ENCODE results near the gene TBC1D7. TPM values are rescaled to one million over a fixed set of nuclear protein-coding genes. Genes with fewer than 3 reads are reported as not detected.

The TBC1D7 gene
- total RNA-seq, 1 donor from 2014 or later: 79.5 TPM

DNA sequence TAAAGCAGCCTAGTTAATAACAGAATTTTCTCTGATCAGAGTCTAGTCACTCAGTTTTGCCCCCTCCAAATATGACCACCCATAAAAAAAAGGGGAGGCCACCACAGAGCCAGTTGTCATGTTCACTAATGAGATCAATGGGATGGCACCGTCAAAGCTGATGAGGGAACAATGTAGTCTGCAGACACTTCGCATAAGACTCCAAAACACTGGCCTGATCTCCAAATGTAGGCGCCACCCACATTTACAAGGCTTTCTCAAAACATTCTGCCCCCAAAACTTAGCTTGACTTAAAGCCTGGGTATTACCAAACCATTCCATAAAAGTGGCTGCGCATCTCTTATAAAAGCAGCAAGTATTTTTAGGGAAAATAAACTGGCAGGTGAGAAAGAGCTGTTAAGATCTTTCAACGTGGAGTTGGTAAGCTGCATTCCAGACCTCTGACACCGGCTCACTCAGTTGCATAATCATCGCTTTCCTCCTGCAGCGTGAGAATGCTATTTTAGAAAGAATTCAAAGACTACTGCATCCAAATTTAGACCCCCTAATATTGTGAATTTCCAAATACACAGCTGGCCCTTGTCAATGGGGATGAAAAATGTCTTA is 59.3 kb downstream of the TBC1D7 start:
- DNase-seq (ENCODE audit: low spot score in 2 of 2): no peak
- H3K27me3 ChIP-seq: no peaks in the 10 kb centered on the region
- H3K4me3 ChIP-seq: no peak overlapping the region
- TF ChIP-seq, protein P1, sequence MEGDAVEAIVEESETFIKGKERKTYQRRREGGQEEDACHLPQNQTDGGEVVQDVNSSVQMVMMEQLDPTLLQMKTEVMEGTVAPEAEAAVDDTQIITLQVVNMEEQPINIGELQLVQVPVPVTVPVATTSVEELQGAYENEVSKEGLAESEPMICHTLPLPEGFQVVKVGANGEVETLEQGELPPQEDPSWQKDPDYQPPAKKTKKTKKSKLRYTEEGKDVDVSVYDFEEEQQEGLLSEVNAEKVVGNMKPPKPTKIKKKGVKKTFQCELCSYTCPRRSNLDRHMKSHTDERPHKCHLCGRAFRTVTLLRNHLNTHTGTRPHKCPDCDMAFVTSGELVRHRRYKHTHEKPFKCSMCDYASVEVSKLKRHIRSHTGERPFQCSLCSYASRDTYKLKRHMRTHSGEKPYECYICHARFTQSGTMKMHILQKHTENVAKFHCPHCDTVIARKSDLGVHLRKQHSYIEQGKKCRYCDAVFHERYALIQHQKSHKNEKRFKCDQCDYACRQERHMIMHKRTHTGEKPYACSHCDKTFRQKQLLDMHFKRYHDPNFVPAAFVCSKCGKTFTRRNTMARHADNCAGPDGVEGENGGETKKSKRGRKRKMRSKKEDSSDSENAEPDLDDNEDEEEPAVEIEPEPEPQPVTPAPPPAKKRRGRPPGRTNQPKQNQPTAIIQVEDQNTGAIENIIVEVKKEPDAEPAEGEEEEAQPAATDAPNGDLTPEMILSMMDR (IDR thresholded peaks at IDR 0.05): no peak
- intact Hi-C loops (cut with DNase I): no loop called here
- H3K36me3 ChIP-seq: peaks cover 0 to 22% of the 10 kb centered on the region in 2 donors
- peaks cover 0 to 24% of the 10 kb centered on the region in 2 donors for H3K4me1 ChIP-seq
- no peaks in the 10 kb centered on the region for H3K9me3 ChIP-seq
- peak overlapping the region; percentile 69 to 71 for H3K27ac ChIP-seq

DNA sequence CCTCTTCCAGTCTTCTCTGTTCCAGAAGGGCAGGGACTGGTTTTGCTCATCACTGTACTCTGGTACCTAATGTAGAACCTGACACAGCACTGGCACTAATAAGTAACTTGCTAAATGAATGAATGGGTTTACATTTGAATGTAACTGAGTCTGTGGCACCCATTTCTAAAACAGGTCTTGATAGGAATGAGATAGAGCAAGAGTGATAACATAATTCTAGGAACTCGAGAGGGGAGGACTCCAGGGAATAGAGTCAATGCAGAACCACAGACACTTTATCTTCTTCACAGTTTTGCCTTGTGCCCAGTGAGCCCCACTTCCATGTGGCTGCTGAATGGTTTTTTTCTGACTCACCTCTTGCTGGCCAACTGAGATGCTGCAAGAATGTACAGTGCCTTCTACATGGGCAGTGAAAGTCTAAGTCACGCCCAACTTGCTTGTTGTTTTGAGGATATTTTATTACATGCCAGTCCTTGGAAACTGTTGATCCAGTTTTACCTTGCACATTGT is 61.1 kb downstream of the TBC1D7 start:
- H3K36me3 ChIP-seq: peaks cover 0 to 5% of the 10 kb centered on the region in 2 donors
- DNase-seq (ENCODE audit: low spot score in 2 of 2): no peak
- TF ChIP-seq, protein P1 (IDR thresholded peaks at IDR 0.05): no peak
- intact Hi-C loops (cut with DNase I): no loop called here
- peak overlapping the region in 1 of 2 donors; percentile 71 for H3K27ac ChIP-seq
- H3K9me3 ChIP-seq: no peaks in the 10 kb centered on the region
- H3K27me3 ChIP-seq: no peaks in the 10 kb centered on the region
- H3K4me3 ChIP-seq: no peak overlapping the region
- peaks cover 0 to 24% of the 10 kb centered on the region in 2 donors for H3K4me1 ChIP-seq

DNA sequence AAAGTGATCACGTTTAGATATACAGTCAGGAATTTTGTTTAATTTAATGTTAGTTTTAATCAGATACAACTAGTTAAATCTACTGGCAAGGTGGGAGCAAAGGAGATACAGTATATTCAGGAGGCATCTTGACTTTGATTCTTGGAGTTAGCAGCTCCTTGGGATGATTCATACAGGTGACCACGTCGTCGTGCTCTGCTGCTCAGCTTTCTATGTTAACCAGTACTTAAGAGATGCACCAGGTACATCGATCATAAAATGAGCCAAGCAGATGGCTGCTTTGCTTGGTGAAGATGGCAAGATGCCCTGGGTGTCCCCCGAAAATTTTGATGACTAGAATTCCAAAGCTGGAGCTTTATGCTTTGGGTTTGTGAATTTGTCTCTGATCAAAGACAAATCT is 64.7 kb downstream of the TBC1D7 start:
- Histone ChIP-seq H3K27ac (no peak overlapping the region), H3K9me3 (no peaks in the 10 kb centered on the region), H3K4me3 (no peak overlapping the region), H3K4me1 (peaks cover 0 to 10% of the 10 kb centered on the region in 2 donors), H3K27me3 (no peaks in the 10 kb centered on the region), H3K36me3 (peaks cover 0 to 9% of the 10 kb centered on the region in 2 donors)
- TF ChIP-seq, protein P1 (IDR thresholded peaks at IDR 0.05): no peak
- no peak for DNase-seq (ENCODE audit: low spot score in 2 of 2)
- intact Hi-C loops (cut with DNase I): no loop called here

DNA sequence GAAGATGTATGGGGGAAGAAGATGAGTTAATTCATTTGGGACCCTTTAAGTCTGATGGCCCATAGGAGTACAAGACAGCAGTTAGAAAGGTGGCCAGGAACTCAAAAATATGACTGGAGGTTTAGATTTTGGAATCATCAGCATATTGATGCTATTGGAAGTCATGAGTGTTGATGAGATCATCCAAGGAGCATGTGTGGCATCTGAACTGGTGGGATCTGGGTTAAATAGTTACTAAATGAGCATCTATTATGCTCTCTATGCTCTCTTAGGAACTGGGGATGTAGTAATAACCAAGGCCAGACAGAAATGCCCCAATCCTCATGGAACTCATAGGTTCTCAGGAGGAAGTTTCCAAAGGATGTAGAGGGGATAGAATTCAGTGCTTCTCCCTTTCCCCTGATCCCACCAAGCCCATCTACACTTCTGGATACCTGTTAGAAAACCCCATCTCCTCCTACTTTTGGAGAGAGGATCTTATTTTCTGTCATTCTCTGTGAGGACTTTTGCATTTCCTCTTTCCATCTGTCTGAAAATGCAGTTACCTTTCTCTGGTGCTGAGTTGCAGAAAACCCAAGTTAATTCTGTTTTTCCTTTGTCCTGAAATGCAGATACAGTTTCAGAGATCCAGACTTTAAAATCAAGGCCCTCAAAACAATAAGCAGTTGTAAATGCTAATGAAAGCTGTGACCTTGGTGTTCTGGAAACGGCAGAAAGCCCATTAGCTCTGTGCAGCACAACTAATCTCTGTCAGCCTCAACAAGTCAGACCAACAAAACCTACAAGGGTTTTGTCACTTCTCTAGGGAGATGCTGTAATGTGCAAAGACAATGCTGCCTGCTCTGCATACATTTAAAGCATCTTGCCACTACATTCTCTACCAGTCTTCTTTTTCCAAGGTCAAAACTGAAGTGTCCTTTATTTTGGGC is 65.8 kb downstream of the TBC1D7 start:
- TF ChIP-seq, protein P1 (IDR thresholded peaks at IDR 0.05): no peak
- intact Hi-C loops (cut with DNase I): no loop called here
- no peaks in the 10 kb centered on the region for H3K27me3 ChIP-seq

DNA sequence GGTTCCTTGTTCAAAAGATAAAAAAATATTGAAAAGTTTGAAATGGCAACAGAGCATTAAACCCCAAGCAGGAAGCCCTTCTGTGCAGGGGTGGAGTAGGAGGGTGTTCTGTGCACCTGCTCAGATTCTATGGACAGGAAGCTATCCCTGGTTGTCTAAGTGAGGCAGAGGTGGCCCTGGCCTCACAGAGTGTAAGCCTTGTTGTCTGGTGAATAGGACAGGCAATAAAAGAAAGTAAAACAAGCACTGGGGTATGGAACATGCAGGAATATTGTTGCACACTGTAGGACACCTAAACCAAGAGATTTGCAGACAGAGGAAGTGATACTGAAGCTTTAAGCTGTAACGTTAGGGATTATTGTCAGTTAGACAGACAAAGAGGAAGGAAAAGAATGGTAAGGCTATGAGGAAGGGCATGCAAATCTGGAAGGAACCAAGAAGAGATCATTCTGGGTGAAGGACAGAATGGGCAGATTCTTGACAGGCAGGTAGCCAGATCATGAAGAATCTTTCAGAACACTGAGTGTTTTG is 66.8 kb downstream of the TBC1D7 start:
- Histone ChIP-seq H3K36me3 (peaks cover 0 to 9% of the 10 kb centered on the region in 2 donors), H3K4me1 (no peaks in the 10 kb centered on the region), H3K27me3 (no peaks in the 10 kb centered on the region), H3K9me3 (no peaks in the 10 kb centered on the region), H3K4me3 (no peak overlapping the region), H3K27ac (peak overlapping the region in 1 of 2 donors; percentile 16)
- TF ChIP-seq, protein P1 (IDR thresholded peaks at IDR 0.05): no peak
- intact Hi-C loops (cut with DNase I): no loop called here
- DNase-seq (ENCODE audit: low spot score in 2 of 2): no peak

More for the DNA sequence above, 65.8 kb downstream of the TBC1D7 start:
- Histone ChIP-seq H3K4me3 (no peak overlapping the region), H3K27ac (no peak overlapping the region), H3K36me3 (peaks cover 0 to 9% of the 10 kb centered on the region in 2 donors), H3K9me3 (no peaks in the 10 kb centered on the region), H3K4me1 (peaks cover 0 to 3% of the 10 kb centered on the region in 2 donors)
- DNase-seq (ENCODE audit: low spot score in 2 of 2): no peak
